ENCODE data around the gene AXL.

AXL gene

GRCh38 chr19:41310033-41310831 is 91.2 kb downstream of the AXL start, which contains the start of gene CCDC97:
TSS of gene CCDC97 (plus strand) at chr19:41310172. CDS start at chr19:41310311, 139 bp downstream.
- H3K4me3 ChIP-seq (ENCODE audit: low read depth, low read length): peak within 1 kb of the TSS; percentile 80
- no peak for TF ChIP-seq CTCF (IDR thresholded peaks at IDR 0.05; ENCODE audit: insufficient read depth, low read depth, low read length, missing control alignments)
- DNase-seq (ENCODE audit: low read depth): peak; percentile 95

- DNase-seq (ENCODE audit: low read depth): no peak
- TF ChIP-seq CTCF (IDR thresholded peaks at IDR 0.05; ENCODE audit: insufficient read depth, low read depth, low read length, missing control alignments): no peak
- H3K4me3 ChIP-seq (ENCODE audit: low read depth, low read length): peak overlapping the region; percentile 80
These were observed 92.0 kb downstream of the AXL start for GRCh38 chr19:41311072-41311471.
